Left kidney (tissue), 8 donors: ENCODE measurements around the gene PRMT9. TPM values are rescaled to one million over a fixed set of nuclear protein-coding genes. Genes with fewer than 3 reads are reported as not detected.

ENCODE experiments used
- DNase-seq: peaks from one replicate; pipeline ENCODE4 v3.0.0-alpha.2; 2013
- long read RNA-seq, 8 donors: transcript quantifications; one replicate each; lab custom pipeline, GENCODE V29; 2026
- polyA plus RNA-seq: library from polyadenylated mRNA; unstranded; fragments of 120-200 nt; gene quantifications from one replicate; pipeline ENCODE4 v1.2.1, GENCODE V29; 2013; ENCODE audit not compliant: insufficient read length

PRMT9 gene
- 31.2 TPM for polyA plus RNA-seq
- long read RNA-seq, donor 1, partial matches to known transcripts = 0 of 4 reads
- long read RNA-seq, donor 1, other reads (novel, unspliced or antisense) = 0 of 4 reads
- long read RNA-seq, donor 2, partial matches to known transcripts = 10 of 12 reads
- long read RNA-seq, donor 2, other reads (novel, unspliced or antisense) = 0 of 12 reads
- long read RNA-seq, donor 3, partial matches to known transcripts = 14 of 14 reads
- long read RNA-seq, donor 3, other reads (novel, unspliced or antisense) = 0 of 14 reads
- long read RNA-seq, donor 4 = 0 reads
- long read RNA-seq, donor 5, partial matches to known transcripts = 25 of 46 reads
- long read RNA-seq, donor 5, other reads (novel, unspliced or antisense) = 15 of 46 reads
- long read RNA-seq, donor 6, partial matches to known transcripts = 7 of 11 reads
- long read RNA-seq, donor 6, other reads (novel, unspliced or antisense) = 0 of 11 reads
- long read RNA-seq, donor 7, partial matches to known transcripts = 18 of 19 reads
- long read RNA-seq, donor 7, other reads (novel, unspliced or antisense) = 0 of 19 reads
- long read RNA-seq, donor 8, partial matches to known transcripts = 0 of 1 reads
- long read RNA-seq, donor 8, other reads (novel, unspliced or antisense) = 0 of 1 reads

DNA sequence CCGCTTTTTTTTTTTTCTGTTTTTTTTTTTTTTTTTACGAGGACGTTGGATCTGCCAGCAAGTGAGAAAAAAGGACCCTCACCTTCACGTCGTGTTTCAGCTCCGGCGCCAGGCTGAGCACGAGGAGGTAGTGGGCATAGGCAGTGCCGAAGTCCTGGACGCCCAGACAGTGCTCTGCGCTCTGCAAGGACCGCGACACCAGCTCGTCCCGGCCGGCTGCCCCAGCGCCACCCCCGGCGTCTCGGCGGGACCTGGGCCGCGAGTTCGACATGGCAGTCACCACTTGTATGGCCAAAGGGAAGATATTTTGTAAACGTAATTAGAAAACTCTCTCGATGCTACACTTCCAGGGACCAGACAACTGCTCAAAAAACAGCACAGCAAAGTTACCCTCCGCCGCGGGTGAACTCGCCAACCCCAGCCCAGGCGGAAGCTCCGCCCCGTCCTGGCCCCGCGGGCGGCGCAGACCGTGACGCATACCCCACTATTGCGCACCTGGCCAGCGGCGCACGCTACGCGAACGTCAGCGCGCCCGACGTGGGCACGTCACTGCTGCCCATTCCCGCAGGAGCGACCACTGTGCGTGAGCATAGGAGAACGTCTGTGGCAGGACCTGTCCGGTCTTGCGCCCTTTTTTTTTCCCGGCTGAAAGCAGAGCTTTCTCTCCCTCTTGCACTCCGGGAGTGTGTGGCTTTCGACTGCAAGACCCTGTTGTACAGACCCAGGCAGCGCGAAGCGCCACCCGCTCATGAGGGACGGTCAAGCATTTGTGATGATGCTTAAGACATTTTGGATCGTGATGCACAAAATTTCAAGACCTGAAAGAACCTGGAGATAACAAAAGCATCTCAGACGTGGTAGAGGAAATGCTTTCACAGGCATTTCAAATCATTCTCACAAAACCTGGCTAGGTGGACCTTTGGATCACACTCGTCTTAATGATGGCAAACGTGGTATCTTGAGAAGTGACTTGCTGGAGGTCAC, at the start of gene PRMT9:
Gene PRMT9, minus strand, starts transcription at position 447 of the 984 bp plus-strand sequence. Its CDS starts 176 bp downstream, at position 271.
- peak; percentile 85 for DNase-seq

GRCh38 chr4:147732518-147733235, 48.7 kb upstream of the PRMT9 start:
- peak; percentile 72 for DNase-seq

GRCh38 chr4:147731580-147732517, 47.9 kb upstream of the PRMT9 start, which contains the start of gene ARHGAP10:
TSS of gene ARHGAP10 (plus strand) at chr4:147732088. CDS start at chr4:147732302, 214 bp downstream.
- peak; percentile 64 for DNase-seq

GRCh38 chr4:147730333-147730732, 46.4 kb upstream of the PRMT9 start:
- DNase-seq = no peak

DNA sequence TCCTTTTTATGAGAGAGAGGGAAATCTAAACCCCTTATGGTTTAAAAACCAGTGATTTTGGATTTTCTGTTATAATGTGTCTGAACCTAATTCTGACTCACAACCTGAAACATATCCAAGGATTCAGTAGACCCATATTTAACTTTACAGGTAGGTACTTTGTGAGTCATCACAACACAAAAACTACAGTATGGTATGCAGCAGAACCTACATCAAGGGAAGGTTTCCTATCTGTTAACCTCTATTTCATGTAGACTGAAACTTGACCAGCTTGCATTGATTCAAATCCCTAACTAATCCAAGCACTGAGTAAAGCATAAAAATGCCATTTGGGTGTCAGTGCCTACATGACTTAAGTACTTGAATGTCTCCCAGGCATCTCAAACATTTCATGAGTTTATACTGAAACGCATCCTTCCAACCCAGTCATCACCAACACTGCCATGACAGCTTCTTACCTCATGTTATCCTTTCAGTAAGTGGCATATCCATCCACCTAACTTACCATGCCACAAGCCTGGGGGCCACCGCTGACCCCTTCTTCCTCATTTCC, 43.6 kb upstream of the PRMT9 start:
- no peak for DNase-seq

DNA sequence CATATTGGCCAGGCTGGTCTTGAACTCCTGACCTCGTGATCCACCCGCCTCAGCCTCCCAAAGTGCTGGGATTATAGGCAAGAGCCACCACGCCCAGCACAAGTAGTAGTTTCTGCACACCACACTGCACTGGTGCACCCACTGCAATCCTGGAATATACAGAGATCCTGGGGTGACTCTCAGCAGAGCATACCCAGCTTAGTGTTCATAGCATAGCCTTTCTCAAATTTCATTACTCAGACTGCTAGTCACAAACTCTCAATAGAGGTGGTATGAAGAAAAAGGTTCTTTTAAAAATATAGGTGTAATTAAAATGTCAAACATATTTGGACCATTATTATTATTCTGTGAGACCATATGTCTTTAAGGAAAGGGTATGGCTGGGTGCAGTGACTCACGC, 41.7 kb upstream of the PRMT9 start:
- no peak for DNase-seq

DNA sequence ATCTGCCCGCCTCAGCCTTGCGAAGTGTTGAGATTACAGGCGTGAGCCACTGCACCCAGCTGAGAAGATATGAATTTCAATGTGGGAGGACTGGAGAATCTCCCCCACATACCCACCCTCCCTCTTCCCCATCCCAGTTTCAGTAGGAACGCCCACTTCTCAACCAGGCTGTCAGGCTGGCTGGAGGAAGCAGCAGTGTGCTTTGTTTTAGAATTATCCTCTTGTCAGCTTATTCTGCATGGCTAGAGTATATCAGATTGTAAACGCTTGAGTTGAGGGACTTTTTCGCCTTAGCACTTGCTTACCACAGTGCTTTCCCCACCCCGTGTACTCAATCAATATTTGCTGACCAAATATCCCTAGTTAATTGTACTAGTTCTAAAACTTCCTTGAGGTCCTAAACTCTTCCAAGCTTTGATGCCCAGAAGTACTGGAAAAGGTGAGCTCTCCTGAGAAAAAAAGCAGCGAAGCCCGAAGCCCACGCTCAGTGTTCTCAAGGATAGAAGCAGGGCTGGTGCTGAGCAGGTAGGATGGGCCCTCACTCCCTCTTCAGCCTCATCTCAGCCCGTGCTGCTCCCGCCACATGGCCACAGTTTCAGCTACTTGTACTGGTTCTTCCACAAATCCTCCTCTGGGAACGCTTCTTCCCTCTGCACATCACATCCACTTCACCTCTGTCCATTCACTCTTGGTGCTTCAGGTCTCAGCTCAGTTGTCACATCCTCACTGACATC, 40.7 kb upstream of the PRMT9 start:
- DNase-seq = no peak

- no peak for DNase-seq
Measured at GRCh38 chr4:147723326-147723725, 39.4 kb upstream of the PRMT9 start.

DNA sequence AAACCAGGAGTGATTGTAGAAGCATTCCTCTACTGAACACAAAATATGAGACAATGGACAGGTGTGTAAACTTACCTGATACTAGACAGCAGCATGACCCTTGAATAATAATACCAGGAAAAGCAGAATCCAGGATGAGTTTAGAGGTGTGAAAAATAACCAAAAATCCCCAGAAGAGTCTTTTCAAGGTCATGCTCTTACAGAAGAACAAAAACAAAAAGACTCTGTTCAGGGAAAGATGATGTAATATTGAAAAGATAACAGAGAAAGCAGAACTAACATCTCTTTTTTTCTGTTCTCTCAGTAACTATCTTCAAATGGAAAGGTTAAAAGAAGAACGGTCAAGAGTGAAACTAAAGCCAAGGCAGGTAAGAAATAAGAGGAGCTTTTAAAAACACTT, 33.9 kb upstream of the PRMT9 start:
- DNase-seq = no peak

DNA sequence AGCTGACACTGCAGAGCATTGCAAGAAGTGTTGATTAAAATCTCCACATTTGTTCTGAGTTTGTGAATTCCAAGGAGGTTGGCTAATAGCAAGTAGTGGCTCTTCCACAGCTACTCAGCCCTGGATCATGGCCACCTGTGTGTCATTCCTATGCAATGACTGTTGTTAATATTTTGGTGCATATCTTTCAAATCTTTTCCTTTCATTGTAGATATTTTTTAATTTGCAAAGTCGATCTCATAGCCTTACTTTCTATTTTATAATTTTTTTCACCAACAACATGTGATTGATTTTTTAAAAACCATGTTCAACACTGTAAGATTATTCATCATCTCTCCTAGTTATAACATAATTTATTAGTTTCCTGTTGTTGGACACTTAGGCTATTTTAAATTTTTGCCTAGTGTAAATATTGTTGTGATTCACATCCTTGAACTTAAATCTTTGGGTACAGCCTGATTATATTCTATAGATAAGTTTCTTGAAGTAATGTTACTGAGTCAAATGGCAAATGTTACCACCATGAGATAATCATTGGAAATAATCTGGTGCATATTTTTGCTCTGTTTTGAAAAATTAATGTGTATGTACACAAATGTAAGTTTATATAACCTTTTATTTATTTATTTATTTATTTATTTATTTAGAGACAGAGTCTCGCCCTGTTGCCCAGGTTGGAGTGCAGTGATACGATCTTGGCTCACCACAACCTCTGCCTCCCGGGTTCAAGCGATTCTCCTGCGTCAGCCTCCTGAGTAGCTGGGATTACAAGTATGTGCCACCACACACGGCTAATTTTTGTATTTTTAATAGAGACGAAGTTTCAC, 30.8 kb upstream of the PRMT9 start:
- DNase-seq = no peak

GRCh38 chr4:147709999-147710398, 26.0 kb upstream of the PRMT9 start:
- no peak for DNase-seq

GRCh38 chr4:147707892-147708672, 24.1 kb upstream of the PRMT9 start:
- no peak for DNase-seq

DNA sequence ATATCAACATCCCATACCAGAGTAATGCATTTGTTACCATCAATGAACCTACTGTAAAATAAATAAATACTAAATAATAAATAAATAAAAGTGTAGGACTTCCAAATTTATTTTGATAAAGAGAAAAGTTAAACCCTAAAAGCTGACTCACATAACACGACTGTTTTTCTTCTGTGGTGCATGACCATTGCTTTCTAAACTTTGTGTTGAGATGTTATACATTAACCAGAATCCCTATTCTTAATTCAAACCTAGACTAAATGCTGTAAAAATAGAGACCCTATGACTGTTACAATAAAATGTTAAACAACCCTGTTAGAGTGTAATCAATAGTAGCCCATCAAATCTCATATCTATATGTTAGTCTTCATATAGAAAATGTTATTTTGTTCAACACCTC, 20.9 kb upstream of the PRMT9 start:
- no peak for DNase-seq

DNA sequence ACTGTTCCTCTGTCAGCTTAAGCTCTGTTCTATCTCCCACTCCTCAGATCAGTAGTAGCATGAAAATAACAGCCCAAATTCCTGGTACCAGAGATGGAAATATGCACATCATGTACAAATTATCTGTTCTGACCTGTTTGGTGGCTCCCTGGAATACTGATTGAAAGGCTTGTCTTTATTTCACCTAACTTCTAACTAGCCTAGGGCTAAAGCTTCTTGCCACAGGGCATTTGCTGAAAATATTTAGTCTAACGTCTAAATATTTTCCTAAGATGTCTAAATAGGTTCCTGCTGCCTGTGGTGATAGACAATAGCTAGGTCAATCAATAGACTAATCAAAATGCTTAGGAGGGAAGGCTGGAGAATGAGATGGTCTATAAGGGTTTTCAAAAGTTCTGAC, 12.9 kb upstream of the PRMT9 start:
- DNase-seq = no peak

DNA sequence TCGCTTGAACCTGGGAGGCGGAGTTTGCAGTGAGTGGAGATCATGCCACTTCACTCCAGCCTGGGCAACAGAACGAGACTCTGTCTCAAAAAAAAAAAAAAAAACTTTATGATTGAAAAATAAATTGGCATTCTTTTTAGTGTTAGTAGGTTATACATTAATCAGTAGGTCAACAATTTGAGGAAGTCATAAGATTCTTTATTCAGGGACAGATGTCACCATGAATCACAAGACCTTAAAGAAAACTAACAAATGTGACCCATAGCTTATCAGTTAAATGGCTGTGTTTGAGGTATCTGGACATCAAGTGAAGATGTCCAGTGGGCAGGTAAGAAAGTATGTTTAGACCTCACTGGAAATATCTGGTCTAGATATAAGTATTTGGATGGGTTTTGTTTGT, 9.3 kb upstream of the PRMT9 start:
- DNase-seq = no peak

DNA sequence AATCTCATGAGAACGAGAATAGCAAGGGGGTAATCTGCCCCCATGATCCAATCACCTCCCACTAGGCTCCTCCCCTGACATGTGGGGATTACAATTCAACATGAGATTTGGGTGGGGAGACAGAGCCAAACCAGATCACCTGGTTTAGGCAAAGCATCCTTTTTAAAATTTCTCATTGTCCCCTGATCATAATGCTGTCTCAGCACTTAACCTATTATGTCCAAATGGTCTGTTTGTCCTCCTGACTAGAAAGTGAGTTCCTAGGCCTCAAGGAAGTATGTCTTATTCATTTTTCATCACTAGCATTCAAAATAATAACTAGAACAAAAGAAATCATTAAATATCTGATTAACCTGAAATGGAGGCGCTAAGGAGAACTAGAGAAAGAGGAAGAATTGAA, 7.9 kb upstream of the PRMT9 start:
- DNase-seq = no peak

DNA sequence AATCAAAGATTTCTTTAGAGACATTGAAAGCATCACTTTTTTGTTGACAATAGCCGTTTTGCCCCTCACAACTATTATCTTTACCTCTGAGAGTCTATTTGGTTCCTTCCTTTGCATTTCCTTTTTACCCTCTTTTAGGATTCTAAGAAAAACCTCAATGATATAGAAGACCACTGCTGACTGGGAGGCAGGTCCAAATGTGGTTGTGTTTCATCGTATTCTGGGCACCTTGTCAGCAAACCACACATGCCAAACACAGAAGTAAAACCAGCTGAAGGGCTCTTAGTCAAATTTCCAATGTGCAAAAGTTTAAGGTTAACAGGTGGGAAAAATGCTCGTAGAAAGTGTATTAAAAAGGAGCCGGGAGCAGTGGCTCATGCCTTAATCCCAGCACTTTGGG, 5.1 kb upstream of the PRMT9 start:
- no peak for DNase-seq

DNA sequence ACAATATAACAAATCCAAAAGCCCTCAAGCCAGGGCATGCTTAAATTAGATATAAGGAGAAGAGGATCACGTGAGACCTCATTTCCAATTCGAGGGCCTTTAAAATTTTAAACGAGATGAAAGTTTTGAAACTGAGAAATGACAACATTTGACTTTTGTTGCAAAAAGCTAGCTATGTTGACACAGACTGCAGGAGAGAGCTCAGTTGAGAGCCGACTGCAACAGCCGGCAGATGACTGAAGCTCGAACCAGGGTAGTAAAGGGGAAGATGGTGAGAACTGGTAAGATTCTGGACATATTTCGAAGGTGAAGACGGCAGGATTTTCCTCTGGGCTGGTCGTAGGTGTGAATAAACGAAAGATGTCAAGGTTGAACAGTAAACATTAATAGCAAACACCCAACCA, 773 bp downstream of the PRMT9 start:
- peak; percentile 19 for DNase-seq
